HG03457 (cell line): ENCODE measurements around the gene HEATR5B.
A peak's percentile ranks its signal among the peaks of the same experiment; 100 is the strongest.

ENCODE experiments used
- ATAC-seq: cut with Tn5 transposase; IDR thresholded peaks from one replicate; pipeline ENCODE4 v1.9.1; 2021; ENCODE audit warnings: moderate number of reproducible peaks; ENCODE audit not compliant: unreplicated experiment

Gene HEATR5B

GRCh38 chr2:37083873-37084794, at the start of gene HEATR5B, which contains the start of gene GPATCH11:
Gene HEATR5B, minus strand, starts transcription at chr2:37084372. Its CDS starts 958 bp downstream, at chr2:37083414.
Gene GPATCH11, plus strand, starts transcription at chr2:37084518. Its CDS starts 3,864 bp downstream, at chr2:37088382.
- ATAC-seq = peak; percentile 75

- no peak for ATAC-seq
Measured at GRCh38 chr2:37132914-37133313, 48.7 kb upstream of the HEATR5B start.

GRCh38 chr2:37125416-37125815, 41.2 kb upstream of the HEATR5B start:
- no peak for ATAC-seq

- ATAC-seq = no peak
Measured at GRCh38 chr2:37119157-37119556, 35.0 kb upstream of the HEATR5B start.

GRCh38 chr2:37117566-37117965, 33.4 kb upstream of the HEATR5B start:
- no peak for ATAC-seq

- no peak for ATAC-seq
Measured at GRCh38 chr2:37111958-37112357, 27.8 kb upstream of the HEATR5B start.

- no peak for ATAC-seq
Measured at GRCh38 chr2:37110306-37111212, 26.4 kb upstream of the HEATR5B start.

GRCh38 chr2:37109523-37109922, 25.4 kb upstream of the HEATR5B start:
- ATAC-seq = no peak

- no peak for ATAC-seq
Measured at GRCh38 chr2:37105150-37105549, 21.0 kb upstream of the HEATR5B start.

- ATAC-seq = no peak
Measured at GRCh38 chr2:37104178-37104577, 20.0 kb upstream of the HEATR5B start.

- ATAC-seq = no peak
Measured at GRCh38 chr2:37102588-37102987, 18.4 kb upstream of the HEATR5B start.

GRCh38 chr2:37100054-37100453, 15.9 kb upstream of the HEATR5B start:
- no peak for ATAC-seq

GRCh38 chr2:37098416-37099118, 14.4 kb upstream of the HEATR5B start:
- no peak for ATAC-seq

GRCh38 chr2:37096568-37096967, 12.4 kb upstream of the HEATR5B start:
- no peak for ATAC-seq

GRCh38 chr2:37091873-37092272, 7.7 kb upstream of the HEATR5B start:
- ATAC-seq = peak; percentile 37

- ATAC-seq = peak; percentile 58
Measured at GRCh38 chr2:37090019-37090477, 5.9 kb upstream of the HEATR5B start.

- ATAC-seq = no peak
Measured at GRCh38 chr2:37085731-37086147, 1.6 kb upstream of the HEATR5B start.

GRCh38 chr2:37084797-37085196, 625 bp upstream of the HEATR5B start:
- ATAC-seq = no peak

GRCh38 chr2:37080689-37081088, 3.5 kb downstream of the HEATR5B start:
- no peak for ATAC-seq

- ATAC-seq = no peak
Measured at GRCh38 chr2:37080266-37080665, 3.9 kb downstream of the HEATR5B start.

- no peak for ATAC-seq
Measured at GRCh38 chr2:37070931-37071330, 13.2 kb downstream of the HEATR5B start.
